Ishikawa (cell line): ENCODE data around the gene CER1.

ENCODE experiments used
- CEBPB ChIP-seq: IDR thresholded peaks from 2 replicates; pipeline ENCODE4 v1.6.1; 2012
- CREB1 ChIP-seq: IDR thresholded peaks from 2 replicates; pipeline ENCODE4 v1.6.1; 2012; ENCODE audit warnings: low read depth
- EGR1 ChIP-seq: IDR thresholded peaks from 2 replicates; pipeline ENCODE4 v1.6.1; 2012
- EP300 ChIP-seq: IDR thresholded peaks from 2 replicates; pipeline ENCODE4 v1.6.1; 2012; ENCODE audit warnings: borderline replicate concordance
- FOXM1 ChIP-seq: IDR thresholded peaks from 2 replicates; pipeline ENCODE4 v1.6.1; 2012; ENCODE audit warnings: low read depth, borderline replicate concordance
- MAX ChIP-seq: IDR thresholded peaks from 2 replicates; pipeline ENCODE4 v1.6.1; 2012
- NFIC ChIP-seq: IDR thresholded peaks from 2 replicates; pipeline ENCODE4 v1.6.1; 2012
- RAD21 ChIP-seq: IDR thresholded peaks from 2 replicates; pipeline ENCODE4 v1.6.1; 2012; ENCODE audit warnings: low read depth
- REST ChIP-seq: IDR thresholded peaks from 2 replicates; pipeline ENCODE4 v1.6.1; 2012; ENCODE audit warnings: low read depth, mild to moderate bottlenecking
- TAF1 ChIP-seq: IDR thresholded peaks from 2 replicates; pipeline ENCODE4 v1.6.1; 2012; ENCODE audit warnings: low read depth, mild to moderate bottlenecking
- TCF12 ChIP-seq: IDR thresholded peaks from 2 replicates; pipeline ENCODE4 v1.6.1; 2012; ENCODE audit warnings: low read depth
- TEAD4 ChIP-seq: IDR thresholded peaks from 2 replicates; pipeline ENCODE4 v1.6.1; 2012
- USF1 ChIP-seq: IDR thresholded peaks from 2 replicates; pipeline ENCODE4 v1.6.1; 2012
- YY1 ChIP-seq: IDR thresholded peaks from 2 replicates; pipeline ENCODE4 v1.6.1; 2012; ENCODE audit warnings: low read depth
- ZBTB7A ChIP-seq: IDR thresholded peaks from 2 replicates; pipeline ENCODE4 v1.6.1; 2012; ENCODE audit warnings: low read depth

The CER1 gene

GRCh38 chr9:14678776-14679175 is 43.8 kb downstream of the CER1 start:
- TF ChIP-seq REST (no peak), EP300 (no peak), MAX (no peak), TAF1 (no peak), CREB1 (no peak), EGR1 (no peak), NFIC (no peak), FOXM1 (no peak), USF1 (no peak), TCF12 (no peak), RAD21 (no peak), YY1 (no peak), CEBPB (no peak), TEAD4 (no peak), ZBTB7A (no peak)

GRCh38 chr9:14677872-14678271 is 44.7 kb downstream of the CER1 start:
- TF ChIP-seq USF1 (no peak), TAF1 (no peak), EGR1 (no peak), EP300 (no peak), TEAD4 (no peak), REST (no peak), FOXM1 (no peak), RAD21 (no peak), CREB1 (no peak), TCF12 (no peak), MAX (no peak), CEBPB (no peak), YY1 (no peak), ZBTB7A (no peak), NFIC (no peak)

- TF ChIP-seq USF1 (no peak), CEBPB (no peak), EP300 (no peak), NFIC (no peak), EGR1 (no peak), FOXM1 (no peak), ZBTB7A (no peak), CREB1 (no peak), TEAD4 (no peak), RAD21 (no peak)
These were observed 45.1 kb downstream of the CER1 start for GRCh38 chr9:14677396-14677795.

GRCh38 chr9:14674630-14675029 is 47.9 kb downstream of the CER1 start:
- no peak for TF ChIP-seq TCF12
- no peak for TF ChIP-seq TEAD4
- TF ChIP-seq YY1 = no peak
- TF ChIP-seq USF1 = no peak
- no peak for TF ChIP-seq REST
- TF ChIP-seq CREB1 = no peak
- TF ChIP-seq ZBTB7A = no peak
- no peak for TF ChIP-seq EGR1
- no peak for TF ChIP-seq TAF1
- no peak for TF ChIP-seq CEBPB
- TF ChIP-seq NFIC = no peak
- no peak for TF ChIP-seq MAX
- no peak for TF ChIP-seq EP300
- TF ChIP-seq FOXM1 = no peak
- TF ChIP-seq RAD21 = no peak
